Hepatocyte (in vitro differentiated cells): ENCODE measurements around the gene AKAP13. TPM values are rescaled to one million over a fixed set of nuclear protein-coding genes. Genes with fewer than 3 reads are reported as not detected.

Source experiments
- DNase-seq: peaks from one replicate; pipeline ENCODE4 v3.0.0-alpha.2; 2016; ENCODE audit warnings: low spot score
- H2AFZ ChIP-seq: fragments of 200-600 bp; sonication (generic); 2 replicates; pipeline ENCODE4 v1.6.0; 2016; ENCODE audit warnings: antibody characterized with exemption, mild to moderate bottlenecking
- H3K27ac ChIP-seq: fragments of 200-600 bp; sonication (generic); 2 replicates; pipeline ENCODE4 v1.5.1; 2016; ENCODE audit warnings: mild to moderate bottlenecking
- H3K27me3 ChIP-seq: fragments of 200-600 bp; sonication (generic); 2 replicates; pipeline ENCODE4 v1.6.1; 2016
- H3K36me3 ChIP-seq: fragments of 200-600 bp; sonication (generic); replicated peaks from 2 replicates; pipeline ENCODE4 v1.5.1; 2016; ENCODE audit warnings: low read depth; ENCODE audit not compliant: insufficient read depth
- H3K4me1 ChIP-seq: fragments of 200-600 bp; sonication (generic); 2 replicates; pipeline ENCODE4 v1.5.1; 2016; ENCODE audit warnings: mild to moderate bottlenecking, moderate library complexity; ENCODE audit not compliant: insufficient read depth
- H3K4me2 ChIP-seq: fragments of 200-600 bp; sonication (generic); 2 replicates; pipeline ENCODE4 v1.6.0; 2016
- H3K4me3 ChIP-seq: fragments of 200-600 bp; sonication (generic); 2 replicates; pipeline ENCODE4 v1.5.1; 2016; ENCODE audit warnings: mild to moderate bottlenecking
- H3K79me2 ChIP-seq: fragments of 200-600 bp; sonication (generic); 2 replicates; pipeline ENCODE4 v1.6.0; 2017; ENCODE audit warnings: mild to moderate bottlenecking
- H3K9me2 ChIP-seq: fragments of 200-600 bp; sonication (generic); replicated peaks from 2 replicates; pipeline ENCODE4 v1.6.0; 2017; ENCODE audit warnings: mild to moderate bottlenecking; ENCODE audit not compliant: insufficient read depth
- H3K9me3 ChIP-seq: fragments of 200-600 bp; sonication (generic); 2 replicates; pipeline ENCODE4 v1.5.1; 2016; ENCODE audit warnings: low read depth, mild to moderate bottlenecking
- H4K20me1 ChIP-seq: fragments of 200-600 bp; sonication (generic); 2 replicates; pipeline ENCODE4 v1.6.0; 2016; ENCODE audit warnings: mild to moderate bottlenecking; ENCODE audit not compliant: insufficient read depth, poor library complexity, severe bottlenecking
- CTCF ChIP-seq: fragments of 200-600 bp; sonication (generic); IDR thresholded peaks from 2 replicates; pipeline ENCODE4 v1.5.1; 2016; ENCODE audit warnings: antibody characterized with exemption, mild to moderate bottlenecking; ENCODE audit not compliant: poor library complexity
- EZH2 ChIP-seq: fragments of 200-600 bp; sonication (generic); IDR thresholded peaks from 2 replicates; pipeline ENCODE4 v1.6.1; 2016; ENCODE audit warnings: antibody characterized with exemption, mild to moderate bottlenecking, borderline replicate concordance
- EZH2phosphoT487 ChIP-seq: fragments of 200-600 bp; sonication (generic); IDR thresholded peaks from one replicate; pipeline ENCODE4 v1.6.1; 2018; ENCODE audit warnings: antibody characterized with exemption, mild to moderate bottlenecking, low read depth, moderate library complexity; ENCODE audit not compliant: unreplicated experiment, severe bottlenecking
- WGBS: methylation state at CpG from one replicate; pipeline ENCODE4 v1.1.6; 2016; ENCODE audit warnings: low lambda C conversion rate; ENCODE audit errors: missing lambda C conversion rate; 5-methylcytosine and 5-hydroxymethylcytosine counted together
- polyA plus RNA-seq: library from polyadenylated mRNA; unstranded; fragments of >200 nt; fragmentation: Nextera tagmentation; extraction: Ambion mirVana; gene quantifications from 2 replicates; pipeline ENCODE4 v1.2.1, GENCODE V29; 2016
- total RNA-seq: library from RNA; depleted of rRNA; stranded (reverse); fragments of >200 nt; gene quantifications from 2 replicates; pipeline ENCODE4 v1.2.3, GENCODE V29; 2014

Gene AKAP13
- total and polyA plus RNA-seq, 2 experiments from 2014 or later, result 55.6 to 80.9 TPM

GRCh38 chr15:85581495-85581894 is 201.1 kb downstream of the AKAP13 start:
- H2AFZ ChIP-seq, result no peak overlapping the region
- no peaks in the 10 kb centered on the region for H3K9me2 ChIP-seq
- peaks cover 38% of the 10 kb centered on the region for H3K4me1 ChIP-seq
- no peaks in the 10 kb centered on the region for H3K27me3 ChIP-seq
- TF ChIP-seq CTCF, result no peak
- TF ChIP-seq EZH2, result no peak
- no peak for TF ChIP-seq EZH2phosphoT487
- H4K20me1 ChIP-seq, result peaks cover 6% of the 10 kb centered on the region
- H3K79me2 ChIP-seq, result peaks cover 65% of the 10 kb centered on the region
- no peaks in the 10 kb centered on the region for H3K9me3 ChIP-seq
- peak overlapping the region; percentile 93 for H3K27ac ChIP-seq
- H3K36me3 ChIP-seq, result no peaks in the 10 kb centered on the region
- H3K4me2 ChIP-seq, result peak overlapping the region; percentile 70
- 90% methylated on average over 8 of the region's 8 CpGs for WGBS
- no peak overlapping the region for H3K4me3 ChIP-seq
- no peak for DNase-seq

- no peaks in the 10 kb centered on the region for H3K36me3 ChIP-seq
- no peaks in the 10 kb centered on the region for H3K9me2 ChIP-seq
- H3K27ac ChIP-seq, result peak overlapping the region; percentile 93
- H3K79me2 ChIP-seq, result peaks cover 72% of the 10 kb centered on the region
- H3K9me3 ChIP-seq, result no peaks in the 10 kb centered on the region
- no peak overlapping the region for H2AFZ ChIP-seq
- peaks cover 6% of the 10 kb centered on the region for H4K20me1 ChIP-seq
- WGBS, result 76% methylated on average over 10 of the region's 10 CpGs
- peak; percentile 22 for DNase-seq
- peaks cover 32% of the 10 kb centered on the region for H3K4me1 ChIP-seq
- no peak overlapping the region for H3K4me3 ChIP-seq
- no peaks in the 10 kb centered on the region for H3K27me3 ChIP-seq
- TF ChIP-seq EZH2phosphoT487 (no peak), EZH2 (no peak), CTCF (no peak)
- peak overlapping the region; percentile 70 for H3K4me2 ChIP-seq
Measured at GRCh38 chr15:85582131-85583079, 202.0 kb downstream of the AKAP13 start.

- 89% methylated on average over 4 of the region's 4 CpGs for WGBS
- H3K79me2 ChIP-seq, result peaks cover 70% of the 10 kb centered on the region
- H4K20me1 ChIP-seq, result peaks cover 6% of the 10 kb centered on the region
- H3K27me3 ChIP-seq, result no peaks in the 10 kb centered on the region
- no peaks in the 10 kb centered on the region for H3K36me3 ChIP-seq
- no peak overlapping the region for H3K27ac ChIP-seq
- H3K4me1 ChIP-seq, result peaks cover 39% of the 10 kb centered on the region
- H3K4me3 ChIP-seq, result no peak overlapping the region
- H3K9me2 ChIP-seq, result no peaks in the 10 kb centered on the region
- no peak for DNase-seq
- H2AFZ ChIP-seq, result no peak overlapping the region
- H3K4me2 ChIP-seq, result peak overlapping the region; percentile 70
- H3K9me3 ChIP-seq, result no peaks in the 10 kb centered on the region
- TF ChIP-seq EZH2phosphoT487 (no peak), CTCF (no peak), EZH2 (no peak)
Measured at GRCh38 chr15:85583442-85583841, 203.0 kb downstream of the AKAP13 start.
